Endothelial cell of umbilical vein (primary cell): ENCODE data around the gene ADORA2A. TPM values are rescaled to one million over a fixed set of nuclear protein-coding genes. Genes with fewer than 3 reads are reported as not detected.

ENCODE experiments used
- BruUV-seq: library from RNA; stranded (reverse); fragments of 400-500 nt; replicated peaks from 2 replicates; lab custom pipeline; 2021; lab: Mats Ljungman, UMichigan
- CTCF ChIA-PET: fragments of 300-600, 350-600 bp; sonication (Branson Sonifier 250); formaldehyde crosslinking; loops from one replicate; lab custom pipeline; 2021; ENCODE audit warnings: antibody characterized with exemption, inconsistent platforms; lab: Charles Lee
- POLR2A ChIA-PET: fragments of 300-600, 350-600 bp; sonication (Branson Sonifier 250); formaldehyde crosslinking; loops from one replicate; lab custom pipeline; 2021; ENCODE audit warnings: antibody characterized with exemption, inconsistent platforms; lab: Charles Lee
- DNase-seq: peaks from one replicate; pipeline ENCODE4 v3.0.0-alpha.2; 2011; ENCODE audit warnings: low read depth, low spot score
- FAIRE-seq: peaks from 2 replicates; lab custom pipeline; 2011; peaks lifted over from hg19 to GRCh38; lab: Jason Lieb, UNC
- H2AFZ ChIP-seq: 2 replicates; pipeline ENCODE4 v1.6.0; 2012; ENCODE audit warnings: low read depth, low read length, control low read depth, inconsistent platforms
- H3K27ac ChIP-seq: 2 replicates; pipeline ENCODE4 v1.5.1; 2011; ENCODE audit warnings: low read depth, mild to moderate bottlenecking, control low read depth, low read length, moderate library complexity; ENCODE audit not compliant: insufficient read depth
- H3K27me3 ChIP-seq, 2 experiments: 2 replicates each; pipeline versions ENCODE4 v1.6.0 to v1.6.1; 2011; ENCODE audit warnings: low read length in 2 of 2, mixed read lengths in 1 of 2; ENCODE audit not compliant: control insufficient read depth in 2 of 2, insufficient read depth in 2 of 2
- H3K36me3 ChIP-seq, 2 experiments: 2 replicates in 1 of 2; 3 replicates in 1 of 2; pipeline ENCODE4 v1.5.1; 2011; ENCODE audit warnings: low read length in 2 of 2, mild to moderate bottlenecking in 1 of 2, moderate library complexity in 1 of 2; ENCODE audit not compliant: control insufficient read depth in 2 of 2, insufficient read depth in 2 of 2; ENCODE audit errors: extremely low read depth in 1 of 2
- H3K4me1 ChIP-seq: 3 replicates; pipeline ENCODE4 v1.5.1; 2011; ENCODE audit warnings: mild to moderate bottlenecking, low read length; ENCODE audit not compliant: control insufficient read depth, insufficient read depth; ENCODE audit errors: extremely low read depth
- H3K4me2 ChIP-seq: 2 replicates; pipeline ENCODE4 v1.6.1; 2011; ENCODE audit warnings: low read length, control low read depth, mixed read lengths; ENCODE audit not compliant: insufficient read depth
- H3K4me3 ChIP-seq, 3 experiments: fragments of 200-600 bp in 1 of 3; sonication (generic), shearing (Covaris generic) in 1 of 3; replicated peaks in 1 of 3; 2 replicates each; pipeline ENCODE4 v1.5.1; 2011 to 2016; ENCODE audit warnings: control low read depth in 3 of 3, low read length in 3 of 3, mild to moderate bottlenecking in 2 of 3, inconsistent platforms in 1 of 3, low read depth in 1 of 3, moderate library complexity in 1 of 3; ENCODE audit not compliant: insufficient read depth in 1 of 3
- H3K79me2 ChIP-seq: 2 replicates; pipeline ENCODE4 v1.6.0; 2012; ENCODE audit warnings: low read length, inconsistent platforms; ENCODE audit not compliant: control insufficient read depth, insufficient read depth
- H3K9ac ChIP-seq: replicated peaks from 2 replicates; pipeline ENCODE3; 2011; ENCODE audit warnings: low read length, control low read depth; ENCODE audit not compliant: insufficient read depth; ENCODE audit errors: extremely low read depth
- H3K9me1 ChIP-seq: replicated peaks from 3 replicates; pipeline ENCODE4 v1.6.0; 2011; ENCODE audit warnings: mild to moderate bottlenecking, low read length; ENCODE audit not compliant: control insufficient read depth, insufficient read depth; ENCODE audit errors: extremely low read depth
- H3K9me3 ChIP-seq: replicated peaks from 2 replicates; pipeline ENCODE4 v1.5.1; 2012; ENCODE audit warnings: low read length, inconsistent platforms; ENCODE audit not compliant: control insufficient read depth, insufficient read depth
- H4K20me1 ChIP-seq: replicated peaks from 2 replicates; pipeline ENCODE3; 2011; ENCODE audit warnings: mild to moderate bottlenecking, low read length; ENCODE audit not compliant: control insufficient read depth, insufficient read depth; ENCODE audit errors: extremely low read depth
- EZH2 ChIP-seq: IDR thresholded peaks from 2 replicates; pipeline ENCODE4 v1.6.1; 2012; ENCODE audit warnings: borderline replicate concordance, low read depth, mild to moderate bottlenecking, moderate library complexity, low read length, inconsistent platforms; ENCODE audit not compliant: severe bottlenecking
- FOS ChIP-seq: IDR thresholded peaks from 2 replicates; pipeline ENCODE4 v1.6.1; 2011; ENCODE audit warnings: mild to moderate bottlenecking, low read length, moderate library complexity, borderline replicate concordance; ENCODE audit not compliant: insufficient read depth
- GATA2 ChIP-seq: IDR thresholded peaks from 2 replicates; pipeline ENCODE4 v1.7.0; 2011; ENCODE audit warnings: low read depth, mild to moderate bottlenecking, moderate library complexity, mixed read lengths, low read length; ENCODE audit not compliant: insufficient read length, insufficient read depth
- JUN ChIP-seq: IDR thresholded peaks from 2 replicates; pipeline ENCODE4 v1.6.1; 2011; ENCODE audit warnings: borderline replicate concordance, low read depth; ENCODE audit not compliant: insufficient read length, insufficient read depth
- MYC ChIP-seq: IDR thresholded peaks from one replicate; pipeline ENCODE4 v1.6.1; 2011; ENCODE audit warnings: mild to moderate bottlenecking, low read depth, low read length
- POLR2A ChIP-seq: IDR thresholded peaks from 2 replicates; pipeline ENCODE4 v1.6.1; 2012; ENCODE audit warnings: low read depth, mild to moderate bottlenecking, control low read depth, low read length
- POLR2AphosphoS5 ChIP-seq: IDR thresholded peaks from 2 replicates; pipeline ENCODE4 v1.6.1; 2012; ENCODE audit warnings: low read depth, mild to moderate bottlenecking, control low read depth, low read length, moderate library complexity; ENCODE audit not compliant: insufficient read depth
- dilution Hi-C: fragments of 300-500 bp; cut with MboI; formaldehyde crosslinking; loops from one replicate; pipeline ENCODE4 v1.15.0; 2019; ENCODE audit warnings: low sequenced_read_pairs; ENCODE audit not compliant: extremely low pct_ligation_motif_present
- intact Hi-C: fragments of 100-400 bp; cut with micrococcal nuclease; formaldehyde crosslinking; loops from one replicate; pipeline ENCODE4 v1.10.0; 2022
- polyA plus RNA-seq, 4 experiments: library from polyadenylated mRNA; depleted of rRNA in 3 of 4; stranded (reverse) in 3 of 4; unstranded in 1 of 4; fragments of >200 nt; gene quantifications; 2 replicates each; pipeline versions ENCODE4 v1.2.1 to v1.2.3, GENCODE V29; 2011 to 2012; ENCODE audit warnings: missing spikeins in 1 of 4
- total RNA-seq: library from RNA; stranded (reverse); gene quantifications from 2 replicates; pipeline ENCODE4 v1.2.3, GENCODE V29; 2021
- TF ChIP-seq, protein P1 (sequence below): IDR thresholded peaks from 2 replicates; pipeline ENCODE4 v1.6.1; 2011; ENCODE audit not compliant: insufficient read depth, insufficient read length
- TF ChIP-seq, protein P2 (sequence below), 2 donors: IDR thresholded peaks; 1 replicate in 1 of 2; 2 replicates in 1 of 2; pipeline ENCODE4 v1.5.1; 2011; ENCODE audit warnings: low read length in 2 of 2, mild to moderate bottlenecking in 2 of 2, moderate library complexity in 2 of 2, control low read depth in 1 of 2, inconsistent platforms in 1 of 2, low read depth in 1 of 2; ENCODE audit not compliant: insufficient read depth in 1 of 2; ENCODE audit errors: extremely low read depth in 1 of 2

The ADORA2A gene
- total and polyA plus RNA-seq, 2 donors (not counting 3 experiments of a cell fraction or from before 2014, with no cell fraction given) = 20.0 to 33.1 TPM

DNA sequence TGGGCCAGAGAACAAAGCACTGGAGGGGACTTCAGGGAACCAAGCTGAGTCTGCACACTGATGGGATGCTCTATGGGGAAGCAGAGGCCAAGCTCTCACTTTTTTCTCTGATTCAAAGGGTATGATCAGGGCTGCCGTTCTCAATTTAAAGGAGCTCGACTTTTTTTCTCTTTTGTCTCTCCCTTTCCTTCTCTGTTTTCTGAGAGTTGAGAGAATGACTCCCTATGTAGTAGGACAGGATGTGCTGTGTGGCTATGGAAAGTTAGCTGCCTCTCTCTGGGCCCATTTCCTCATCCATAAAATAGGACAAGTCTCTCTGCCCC lies 7.9 kb downstream of the ADORA2A start:
- Histone ChIP-seq H3K27me3 (no peaks in the 10 kb centered on the region), H3K4me2 (no peak overlapping the region), H3K9ac (no peak overlapping the region), H3K36me3 (peaks cover 0 to 3% of the 10 kb centered on the region in 2 experiments), H3K79me2 (no peaks in the 10 kb centered on the region), H4K20me1 (no peaks in the 10 kb centered on the region), H3K9me1 (no peaks in the 10 kb centered on the region), H3K27ac (no peak overlapping the region), H2AFZ (no peak overlapping the region), H3K9me3 (no peaks in the 10 kb centered on the region), H3K4me3 (no peak overlapping the region), H3K4me1 (peaks cover 19% of the 10 kb centered on the region)
- intact Hi-C loops (no loop called here), dilution Hi-C loops (no loop called here)
- CTCF ChIA-PET = interaction anchor here (1.4 to 2.1 kb wide), 6 partner anchors 11 to 87 kb away, joined by 4 to 7 read pairs (median 4); no protein-coding TSS in a partner anchor
- POLR2A ChIA-PET = no interaction called here
- FAIRE-seq = no peak
- no peak for DNase-seq
- TF ChIP-seq JUN (no peak), GATA2 (no peak), POLR2AphosphoS5 (no peak), MYC (no peak), EZH2 (no peak), FOS (no peak), POLR2A (no peak)
- TF ChIP-seq, protein P1, sequence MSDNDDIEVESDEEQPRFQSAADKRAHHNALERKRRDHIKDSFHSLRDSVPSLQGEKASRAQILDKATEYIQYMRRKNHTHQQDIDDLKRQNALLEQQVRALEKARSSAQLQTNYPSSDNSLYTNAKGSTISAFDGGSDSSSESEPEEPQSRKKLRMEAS = no peak
- TF ChIP-seq, protein P2, sequence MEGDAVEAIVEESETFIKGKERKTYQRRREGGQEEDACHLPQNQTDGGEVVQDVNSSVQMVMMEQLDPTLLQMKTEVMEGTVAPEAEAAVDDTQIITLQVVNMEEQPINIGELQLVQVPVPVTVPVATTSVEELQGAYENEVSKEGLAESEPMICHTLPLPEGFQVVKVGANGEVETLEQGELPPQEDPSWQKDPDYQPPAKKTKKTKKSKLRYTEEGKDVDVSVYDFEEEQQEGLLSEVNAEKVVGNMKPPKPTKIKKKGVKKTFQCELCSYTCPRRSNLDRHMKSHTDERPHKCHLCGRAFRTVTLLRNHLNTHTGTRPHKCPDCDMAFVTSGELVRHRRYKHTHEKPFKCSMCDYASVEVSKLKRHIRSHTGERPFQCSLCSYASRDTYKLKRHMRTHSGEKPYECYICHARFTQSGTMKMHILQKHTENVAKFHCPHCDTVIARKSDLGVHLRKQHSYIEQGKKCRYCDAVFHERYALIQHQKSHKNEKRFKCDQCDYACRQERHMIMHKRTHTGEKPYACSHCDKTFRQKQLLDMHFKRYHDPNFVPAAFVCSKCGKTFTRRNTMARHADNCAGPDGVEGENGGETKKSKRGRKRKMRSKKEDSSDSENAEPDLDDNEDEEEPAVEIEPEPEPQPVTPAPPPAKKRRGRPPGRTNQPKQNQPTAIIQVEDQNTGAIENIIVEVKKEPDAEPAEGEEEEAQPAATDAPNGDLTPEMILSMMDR (IDR thresholded peaks at IDR 0.05; ENCODE audit: extremely low read depth in 1 of 2, insufficient read depth in 1 of 2, low read depth in 1 of 2, low read length in 2 of 2) = no peak
- BruUV-seq = no TSS peak
